Endothelial cell of umbilical vein (primary cell): ENCODE data around the gene ITFG1. TPM values are rescaled to one million over a fixed set of nuclear protein-coding genes. Genes with fewer than 3 reads are reported as not detected.
"Not testable (repeated sequence)": the region's sequence is repeated elsewhere in the genome, so short reads cannot be mapped to it uniquely, and the experiment has no call there.

Experiments used
- BruUV-seq: library from RNA; stranded (reverse); fragments of 400-500 nt; replicated peaks from 2 replicates; lab custom pipeline; 2021; lab: Mats Ljungman, UMichigan
- CTCF ChIA-PET: fragments of 300-600, 350-600 bp; sonication (Branson Sonifier 250); formaldehyde crosslinking; loops from one replicate; lab custom pipeline; 2021; ENCODE audit warnings: antibody characterized with exemption, inconsistent platforms; lab: Charles Lee
- POLR2A ChIA-PET: fragments of 300-600, 350-600 bp; sonication (Branson Sonifier 250); formaldehyde crosslinking; loops from one replicate; lab custom pipeline; 2021; ENCODE audit warnings: antibody characterized with exemption, inconsistent platforms; lab: Charles Lee
- DNase-seq: peaks from one replicate; pipeline ENCODE4 v3.0.0-alpha.2; 2011; ENCODE audit warnings: low read depth, low spot score
- FAIRE-seq: peaks from 2 replicates; lab custom pipeline; 2011; peaks lifted over from hg19 to GRCh38; lab: Jason Lieb, UNC
- H2AFZ ChIP-seq: 2 replicates; pipeline ENCODE4 v1.6.0; 2012; ENCODE audit warnings: low read depth, low read length, control low read depth, inconsistent platforms
- H3K27ac ChIP-seq: 2 replicates; pipeline ENCODE4 v1.5.1; 2011; ENCODE audit warnings: low read depth, mild to moderate bottlenecking, control low read depth, low read length, moderate library complexity; ENCODE audit not compliant: insufficient read depth
- H3K27me3 ChIP-seq, 2 experiments: 2 replicates each; pipeline versions ENCODE4 v1.6.0 to v1.6.1; 2011; ENCODE audit warnings: low read length in 2 of 2, mixed read lengths in 1 of 2; ENCODE audit not compliant: control insufficient read depth in 2 of 2, insufficient read depth in 2 of 2
- H3K36me3 ChIP-seq, 2 experiments: 2 replicates in 1 of 2; 3 replicates in 1 of 2; pipeline ENCODE4 v1.5.1; 2011; ENCODE audit warnings: low read length in 2 of 2, mild to moderate bottlenecking in 1 of 2, moderate library complexity in 1 of 2; ENCODE audit not compliant: control insufficient read depth in 2 of 2, insufficient read depth in 2 of 2; ENCODE audit errors: extremely low read depth in 1 of 2
- H3K4me1 ChIP-seq: 3 replicates; pipeline ENCODE4 v1.5.1; 2011; ENCODE audit warnings: mild to moderate bottlenecking, low read length; ENCODE audit not compliant: control insufficient read depth, insufficient read depth; ENCODE audit errors: extremely low read depth
- H3K4me2 ChIP-seq: 2 replicates; pipeline ENCODE4 v1.6.1; 2011; ENCODE audit warnings: low read length, control low read depth, mixed read lengths; ENCODE audit not compliant: insufficient read depth
- H3K4me3 ChIP-seq, 3 experiments: fragments of 200-600 bp in 1 of 3; sonication (generic), shearing (Covaris generic) in 1 of 3; replicated peaks in 1 of 3; 2 replicates each; pipeline ENCODE4 v1.5.1; 2011 to 2016; ENCODE audit warnings: control low read depth in 3 of 3, low read length in 3 of 3, mild to moderate bottlenecking in 2 of 3, inconsistent platforms in 1 of 3, low read depth in 1 of 3, moderate library complexity in 1 of 3; ENCODE audit not compliant: insufficient read depth in 1 of 3
- H3K79me2 ChIP-seq: 2 replicates; pipeline ENCODE4 v1.6.0; 2012; ENCODE audit warnings: low read length, inconsistent platforms; ENCODE audit not compliant: control insufficient read depth, insufficient read depth
- H3K9ac ChIP-seq: replicated peaks from 2 replicates; pipeline ENCODE3; 2011; ENCODE audit warnings: low read length, control low read depth; ENCODE audit not compliant: insufficient read depth; ENCODE audit errors: extremely low read depth
- H3K9me1 ChIP-seq: replicated peaks from 3 replicates; pipeline ENCODE4 v1.6.0; 2011; ENCODE audit warnings: mild to moderate bottlenecking, low read length; ENCODE audit not compliant: control insufficient read depth, insufficient read depth; ENCODE audit errors: extremely low read depth
- H3K9me3 ChIP-seq: replicated peaks from 2 replicates; pipeline ENCODE4 v1.5.1; 2012; ENCODE audit warnings: low read length, inconsistent platforms; ENCODE audit not compliant: control insufficient read depth, insufficient read depth
- H4K20me1 ChIP-seq: replicated peaks from 2 replicates; pipeline ENCODE3; 2011; ENCODE audit warnings: mild to moderate bottlenecking, low read length; ENCODE audit not compliant: control insufficient read depth, insufficient read depth; ENCODE audit errors: extremely low read depth
- EZH2 ChIP-seq: IDR thresholded peaks from 2 replicates; pipeline ENCODE4 v1.6.1; 2012; ENCODE audit warnings: borderline replicate concordance, low read depth, mild to moderate bottlenecking, moderate library complexity, low read length, inconsistent platforms; ENCODE audit not compliant: severe bottlenecking
- MYC ChIP-seq: IDR thresholded peaks from one replicate; pipeline ENCODE4 v1.6.1; 2011; ENCODE audit warnings: mild to moderate bottlenecking, low read depth, low read length
- POLR2A ChIP-seq: IDR thresholded peaks from 2 replicates; pipeline ENCODE4 v1.6.1; 2012; ENCODE audit warnings: low read depth, mild to moderate bottlenecking, control low read depth, low read length
- dilution Hi-C: fragments of 300-500 bp; cut with MboI; formaldehyde crosslinking; loops from one replicate; pipeline ENCODE4 v1.15.0; 2019; ENCODE audit warnings: low sequenced_read_pairs; ENCODE audit not compliant: extremely low pct_ligation_motif_present
- intact Hi-C: fragments of 100-400 bp; cut with micrococcal nuclease; formaldehyde crosslinking; loops from one replicate; pipeline ENCODE4 v1.10.0; 2022
- polyA plus RNA-seq, 4 experiments: library from polyadenylated mRNA; depleted of rRNA in 3 of 4; stranded (reverse) in 3 of 4; unstranded in 1 of 4; fragments of >200 nt; gene quantifications; 2 replicates each; pipeline versions ENCODE4 v1.2.1 to v1.2.3, GENCODE V29; 2011 to 2012; ENCODE audit warnings: missing spikeins in 1 of 4
- total RNA-seq: library from RNA; stranded (reverse); gene quantifications from 2 replicates; pipeline ENCODE4 v1.2.3, GENCODE V29; 2021

The ITFG1 gene
- total and polyA plus RNA-seq, 2 donors (not counting 3 experiments of a cell fraction or from before 2014, with no cell fraction given), result 32.1 to 44.2 TPM

- FAIRE-seq, result no peak
- H3K27ac ChIP-seq, result no peak overlapping the region
- POLR2A ChIA-PET, result no interaction called here
These were observed 8.4 kb upstream of the ITFG1 start for GRCh38 chr16:47469227-47469626.

GRCh38 chr16:47468070-47468689 lies 7.3 kb upstream of the ITFG1 start:
- H3K4me1 ChIP-seq, FAIRE-seq, H3K9me3 ChIP-seq, POLR2A ChIA-PET, H4K20me1 ChIP-seq, BruUV-seq, H3K36me3 ChIP-seq, H3K4me3 ChIP-seq, H3K9ac ChIP-seq, H3K27ac ChIP-seq, H3K9me1 ChIP-seq, dilution Hi-C loops, H3K4me2 ChIP-seq, H2AFZ ChIP-seq, H3K27me3 ChIP-seq: not testable (repeated sequence)
- DNase-seq, result peak; percentile 12
- H3K79me2 ChIP-seq, result peaks cover 25% of the 10 kb centered on the region
- CTCF ChIA-PET, result interaction anchor here (1.4 to 1.5 kb wide), 2 partner anchors 9 to 327 kb away, joined by 3 read pairs; no protein-coding TSS in a partner anchor
- intact Hi-C loops, result loop anchor here (10.0 kb wide), 1 partner anchor 227 kb away; no protein-coding TSS in a partner anchor

More at GRCh38 chr16:47469227-47469626, 8.4 kb upstream of the ITFG1 start:
- Histone ChIP-seq H3K36me3 (no peaks in the 10 kb centered on the region), H3K4me1 (peaks cover 3% of the 10 kb centered on the region), H3K9me1 (no peaks in the 10 kb centered on the region), H3K4me2 (no peak overlapping the region), H3K9me3 (no peaks in the 10 kb centered on the region), H4K20me1 (no peaks in the 10 kb centered on the region), H3K27me3 (no peaks in the 10 kb centered on the region), H2AFZ (no peak overlapping the region), H3K9ac (no peak overlapping the region), H3K79me2 (peaks cover 23% of the 10 kb centered on the region), H3K4me3 (no peak overlapping the region)
- TF ChIP-seq POLR2A, result no peak
- TF ChIP-seq MYC, result no peak
- TF ChIP-seq EZH2, result no peak
- DNase-seq, result no peak
- no TSS peak for BruUV-seq
- intact Hi-C loops, result loop anchor here (10.0 kb wide), 1 partner anchor 226 kb away; no protein-coding TSS in a partner anchor
- CTCF ChIA-PET, result interaction anchor here (0.6 to 1.4 kb wide), 5 partner anchors 8 to 328 kb away, joined by 3 read pairs; partner anchors contain the start of genes ITFG1 and PHKB
- dilution Hi-C loops, result no loop called here
